SK-N-SH (cell line): ENCODE data around the gene RARA. TPM values are rescaled to one million over a fixed set of nuclear protein-coding genes. Genes with fewer than 3 reads are reported as not detected.
A peak's percentile ranks its signal among the peaks of the same experiment; 100 is the strongest.

Experiments
- CTCF ChIA-PET: fragments of 300-600, 350-600 bp; formaldehyde crosslinking; extraction: SDS; loops from one replicate; lab custom pipeline; 2021; lab: Yijun Ruan, JAX
- POLR2A ChIA-PET: fragments of 350-600 bp; sonication (Branson Sonifier 250); formaldehyde crosslinking; extraction: SDS; loops from one replicate; lab custom pipeline; 2020; ENCODE audit warnings: antibody characterized with exemption, inconsistent platforms; lab: Yijun Ruan, JAX
- DNase-seq: peaks from one replicate; pipeline ENCODE4 v3.0.0; 2012
- H2AFZ ChIP-seq: fragments of 200-600 bp; sonication (generic); 2 replicates; pipeline ENCODE4 v1.8.1; 2016; ENCODE audit warnings: antibody characterized with exemption, mild to moderate bottlenecking, low read depth
- H3F3A ChIP-seq: fragments of 200-600 bp; sonication (generic); replicated peaks from 2 replicates; pipeline ENCODE3; 2016; ENCODE audit warnings: antibody characterized with exemption, mild to moderate bottlenecking; ENCODE audit not compliant: insufficient read depth
- H3K27ac ChIP-seq, 2 experiments: fragments of 200-500 bp in 1 of 2; fragments of 200-600 bp in 1 of 2; sonication (Bioruptor generic) in 1 of 2; sonication (generic), shearing (Covaris generic) in 1 of 2; 2 replicates each; pipeline versions ENCODE4 v1.5.1 to v1.6.1; 2014 to 2016; ENCODE audit warnings: low read depth in 2 of 2, inconsistent platforms in 1 of 2, low read length in 1 of 2, mild to moderate bottlenecking in 1 of 2, mixed read lengths in 1 of 2
- H3K27me3 ChIP-seq: fragments of 200-600 bp; sonication (generic), shearing (Covaris generic); 2 replicates; pipeline ENCODE4 v1.6.1; 2016; ENCODE audit warnings: mixed run types; ENCODE audit not compliant: insufficient read depth
- H3K36me3 ChIP-seq, 2 experiments: fragments of 200-500 bp in 1 of 2; fragments of 200-600 bp in 1 of 2; sonication (Bioruptor generic) in 1 of 2; sonication (generic) in 1 of 2; replicated peaks in 1 of 2; 2 replicates each; pipeline versions ENCODE3 to v1.5.1; 2014 to 2016; ENCODE audit warnings: low read length in 1 of 2, mild to moderate bottlenecking in 1 of 2; ENCODE audit not compliant: insufficient read depth in 2 of 2, control insufficient read depth in 1 of 2
- H3K4me1 ChIP-seq, 2 experiments: fragments of 200-500 bp in 1 of 2; fragments of 200-600 bp in 1 of 2; sonication (Bioruptor generic) in 1 of 2; sonication (generic), shearing (Covaris generic) in 1 of 2; 2 replicates each; pipeline versions ENCODE4 v1.5.1 to v1.6.1; 2014 to 2016; ENCODE audit warnings: low read depth in 1 of 2, low read length in 1 of 2, mixed run types in 1 of 2; ENCODE audit not compliant: insufficient read depth in 2 of 2, control insufficient read depth in 1 of 2
- H3K4me2 ChIP-seq: fragments of 200-600 bp; sonication (generic), shearing (Covaris generic); 2 replicates; pipeline ENCODE4 v1.6.1; 2017; ENCODE audit warnings: mixed run types
- H3K4me3 ChIP-seq, 2 experiments: fragments of 200-500 bp in 1 of 2; fragments of 200-600 bp in 1 of 2; sonication (Bioruptor generic) in 1 of 2; sonication (generic), shearing (Covaris generic) in 1 of 2; 2 replicates each; pipeline versions ENCODE4 v1.5.1 to v1.8.1; 2014 to 2016; ENCODE audit warnings: low read depth in 2 of 2, inconsistent platforms in 1 of 2, low read length in 1 of 2, mild to moderate bottlenecking in 1 of 2, mixed read lengths in 1 of 2, moderate library complexity in 1 of 2
- H3K79me2 ChIP-seq: fragments of 200-600 bp; sonication (generic); 2 replicates; pipeline ENCODE4 v1.8.1; 2017; ENCODE audit warnings: mild to moderate bottlenecking; ENCODE audit not compliant: insufficient read depth
- H3K9ac ChIP-seq: fragments of 200-600 bp; sonication (generic); 2 replicates; pipeline ENCODE4 v1.6.1; 2017; ENCODE audit warnings: mixed run types
- H3K9me2 ChIP-seq: fragments of 200-600 bp; sonication (generic); 2 replicates; pipeline ENCODE4 v1.6.1; 2017; ENCODE audit warnings: mixed run types
- H3K9me3 ChIP-seq: fragments of 200-600 bp; sonication (generic); 2 replicates; pipeline ENCODE4 v1.6.1; 2017; ENCODE audit warnings: mixed run types, mild to moderate bottlenecking, moderate library complexity
- H4K20me1 ChIP-seq: fragments of 200-600 bp; sonication (generic); 2 replicates; pipeline ENCODE4 v1.6.1; 2017; ENCODE audit warnings: mild to moderate bottlenecking, mixed run types; ENCODE audit not compliant: insufficient read depth
- CTCF ChIP-seq: fragments of 200-600 bp; sonication (generic); IDR thresholded peaks from 2 replicates; pipeline ENCODE4 v1.6.1; 2017; ENCODE audit warnings: antibody characterized with exemption, mild to moderate bottlenecking, moderate library complexity
- EZH2phosphoT487 ChIP-seq: fragments of 200-600 bp; sonication (generic); IDR thresholded peaks from 2 replicates; pipeline ENCODE4 v1.6.1; 2017; ENCODE audit warnings: low read depth, mixed run types, mild to moderate bottlenecking, antibody characterized with exemption, moderate library complexity, borderline replicate concordance
- FOSL2 ChIP-seq: IDR thresholded peaks from 2 replicates; pipeline ENCODE4 v1.4.0; 2012; ENCODE audit warnings: low read depth, mild to moderate bottlenecking, moderate library complexity, borderline replicate concordance
- FOXJ3 ChIP-seq: sonication (generic); formaldehyde crosslinking; IDR thresholded peaks from 2 replicates; pipeline ENCODE4 v1.5.1; 2020; ENCODE audit warnings: mild to moderate bottlenecking, missing genetic modification reagents
- FOXM1 ChIP-seq: IDR thresholded peaks from 2 replicates; pipeline ENCODE4 v1.4.0; 2012; ENCODE audit warnings: low read depth, mild to moderate bottlenecking
- GABPA ChIP-seq: IDR thresholded peaks from 2 replicates; pipeline ENCODE4 v1.4.0; 2012; ENCODE audit warnings: low read depth, mild to moderate bottlenecking
- NRF1 ChIP-seq: IDR thresholded peaks from 2 replicates; pipeline ENCODE4 v1.6.1; 2012; ENCODE audit warnings: low read depth, mild to moderate bottlenecking, low read length
- RAD21 ChIP-seq: IDR thresholded peaks from 2 replicates; pipeline ENCODE4 v1.6.1; 2012; ENCODE audit warnings: mild to moderate bottlenecking, low read length
- SMC3 ChIP-seq: IDR thresholded peaks from 2 replicates; pipeline ENCODE4 v1.6.1; 2012; ENCODE audit warnings: low read depth, low read length, improper control_type of control experiment
- TAF1 ChIP-seq: IDR thresholded peaks from 2 replicates; pipeline ENCODE4 v1.6.1; 2012; ENCODE audit warnings: low read depth, mild to moderate bottlenecking, low read length, moderate library complexity, borderline replicate concordance
- TCF12 ChIP-seq: IDR thresholded peaks from 2 replicates; pipeline ENCODE4 v1.4.0; 2012
- TEAD4 ChIP-seq: IDR thresholded peaks from 2 replicates; pipeline ENCODE4 v1.4.0; 2012; ENCODE audit warnings: mild to moderate bottlenecking, borderline replicate concordance; ENCODE audit not compliant: insufficient read depth
- USF2 ChIP-seq: fragments of 150-350 bp; IDR thresholded peaks from 2 replicates; pipeline ENCODE4 v1.6.1; 2017; ENCODE audit warnings: antibody characterized with exemption, low read length, low read depth, borderline replicate concordance
- YY1 ChIP-seq: IDR thresholded peaks from 2 replicates; pipeline ENCODE4 v1.4.0; 2012; ENCODE audit warnings: low read depth, mild to moderate bottlenecking
- WGBS: methylation state at CpG from one replicate; pipeline ENCODE4 v1.1.6; 2017; ENCODE audit warnings: low lambda C conversion rate; 5-methylcytosine and 5-hydroxymethylcytosine counted together
- polyA plus RNA-seq, 3 experiments: library from polyadenylated mRNA; depleted of rRNA; stranded (reverse); fragments of >200 nt; gene quantifications; 2 replicates each; pipeline ENCODE4 v1.2.3, GENCODE V29; 2012

The RARA gene
- polyA plus RNA-seq, 1 of the 3 experiments (the other 2 are of a cell fraction): 13.3 TPM

- no peak for TF ChIP-seq CTCF
- TF ChIP-seq USF2: no peak
- TF ChIP-seq SMC3: 0 out of 2 replicates have a peak, but pooled peaks have one; percentile 4
Observed at GRCh38 chr17:40287494-40288369, 21.2 kb upstream of the RARA start, which contains the start of gene CDC6 (continued).

GRCh38 chr17:40290629-40291280 is 18.2 kb upstream of the RARA start:
- Histone ChIP-seq H3K4me1 (peaks cover 0 to 7% of the 10 kb centered on the region in 2 experiments; a peak in 2 of 4 replicates), H2AFZ (no peak overlapping the region), H3K27me3 (no peaks in the 10 kb centered on the region), H3K27ac (peak overlapping the region; percentile 9 to 16; a peak in 2 of 4 replicates), H3K9ac (no peak overlapping the region), H3K79me2 (peaks cover 30% of the 10 kb centered on the region), H3K9me3 (no peaks in the 10 kb centered on the region), H3K4me3 (no peak overlapping the region), H3K9me2 (no peaks in the 10 kb centered on the region), H3K36me3 (peaks cover 27 to 29% of the 10 kb centered on the region in 2 experiments), H3K4me2 (no peak overlapping the region), H3F3A (peaks cover 11% of the 10 kb centered on the region), H4K20me1 (no peaks in the 10 kb centered on the region)
- WGBS: 54% methylated on average over 4 of the region's 4 CpGs
- TF ChIP-seq SMC3 (peak; percentile 85), RAD21 (peak; percentile 86), TEAD4 (no peak), GABPA (no peak), FOXM1 (no peak), EZH2phosphoT487 (no peak), NRF1 (no peak), TAF1 (no peak), FOSL2 (0 out of 2 replicates have a peak, but pooled peaks have one; percentile 4), TCF12 (no peak), YY1 (no peak), FOXJ3 (no peak), CTCF (peak; percentile 79)
- peak; percentile 45 for DNase-seq
- ChIA-PET CTCF (interaction anchor here (0.5 to 36.0 kb wide), 29 partner anchors 9 to 275 kb away, joined by 3 to 1706 read pairs (median 4); partner anchors contain the start of genes CSF3, GJD3 and WIPF2), POLR2A (no interaction called here)
